HepG2 (cell line): ENCODE measurements around the gene TAF6L. TPM values are rescaled to one million over a fixed set of nuclear protein-coding genes. Genes with fewer than 3 reads are reported as not detected.

Experiments
- ESRRA ChIP-seq: sonication (generic); formaldehyde crosslinking; IDR thresholded peaks from 2 replicates; pipeline ENCODE4 v1.5.1; 2020; ENCODE audit warnings: mild to moderate bottlenecking, low read depth, missing genetic modification reagents
- HMG20A ChIP-seq: IDR thresholded peaks from 2 replicates; pipeline ENCODE4 v1.6.1; 2016; ENCODE audit warnings: borderline replicate concordance
- KLF16 ChIP-seq, 2 experiments: sonication (generic) in 1 of 2; formaldehyde crosslinking in 1 of 2; IDR thresholded peaks; 2 replicates each; pipeline versions ENCODE4 v1.6.1 to v1.8.0; 2016 to 2023; ENCODE audit warnings: missing genetic modification reagents in 2 of 2, missing compliant biosample characterization in 1 of 2
- NBN ChIP-seq: fragments of 450-650 bp; conservative IDR thresholded peaks from 2 replicates; pipeline ENCODE4 v1.6.1; 2017
- RFXANK ChIP-seq: IDR thresholded peaks from 2 replicates; pipeline ENCODE4 v1.6.1; 2016
- ZNF224 ChIP-seq: sonication (generic); formaldehyde crosslinking; IDR thresholded peaks from 2 replicates; pipeline ENCODE4 v1.5.0; 2020; ENCODE audit warnings: mild to moderate bottlenecking, missing genetic modification reagents
- ZNF232 ChIP-seq: sonication (generic); formaldehyde crosslinking; IDR thresholded peaks from 2 replicates; pipeline ENCODE4 v1.4.0; 2020; ENCODE audit warnings: missing genetic modification reagents, borderline replicate concordance
- ZNF296 ChIP-seq: sonication (generic); formaldehyde crosslinking; conservative IDR thresholded peaks from 2 replicates; pipeline ENCODE4 v1.5.0; 2020; ENCODE audit warnings: mild to moderate bottlenecking, missing genetic modification reagents
- ZNF333 ChIP-seq: sonication (generic); formaldehyde crosslinking; IDR thresholded peaks from 2 replicates; pipeline ENCODE4 v1.4.0; 2020; ENCODE audit warnings: mild to moderate bottlenecking, missing genetic modification reagents, borderline replicate concordance
- ZNF607 ChIP-seq: sonication (generic); formaldehyde crosslinking; IDR thresholded peaks from 2 replicates; pipeline ENCODE4 v1.5.1; 2020; ENCODE audit warnings: missing genetic modification reagents, mild to moderate bottlenecking, borderline replicate concordance
- ZNF616 ChIP-seq: sonication (generic); formaldehyde crosslinking; IDR thresholded peaks from 2 replicates; pipeline ENCODE4 v1.5.0; 2020; ENCODE audit warnings: low read depth, mild to moderate bottlenecking, missing genetic modification reagents
- ZNF619 ChIP-seq: sonication (generic); formaldehyde crosslinking; IDR thresholded peaks from 2 replicates; pipeline ENCODE4 v1.4.0; 2020; ENCODE audit warnings: mild to moderate bottlenecking, missing genetic modification reagents
- ZNF879 ChIP-seq: sonication (generic); formaldehyde crosslinking; IDR thresholded peaks from 2 replicates; pipeline ENCODE4 v1.8.1; 2023; ENCODE audit warnings: missing genetic modification reagents
- polyA plus RNA-seq, 8 experiments: library from polyadenylated mRNA; depleted of rRNA in 3 of 8; stranded (reverse) in 7 of 8; unstranded in 1 of 8; fragments of >200 nt; fragmentation: Illumina TruSeq in 4 of 8; extraction: Trizol in 4 of 8; gene quantifications; 2 replicates each; pipeline versions ENCODE4 v1.2.1 to v1.2.3, GENCODE V29; 2011 to 2016; ENCODE audit warnings: low read depth in 4 of 8, missing spikeins in 1 of 8, mixed read lengths in 1 of 8; ENCODE audit not compliant: insufficient read depth in 1 of 8
- total RNA-seq, 5 experiments: library from RNA; depleted of rRNA; stranded (reverse); fragments of >200 nt; fragmentation: Illumina TruSeq; extraction: Trizol; gene quantifications; 2 replicates each; pipeline ENCODE4 v1.2.3, GENCODE V29; 2016; ENCODE audit warnings: low read depth in 1 of 5
- TF ChIP-seq, protein P1 (sequence below): sonication (generic); formaldehyde crosslinking; IDR thresholded peaks from 2 replicates; pipeline ENCODE4 v1.4.0; 2020; ENCODE audit warnings: missing genetic modification reagents, mild to moderate bottlenecking, borderline replicate concordance
- TF ChIP-seq, protein P2 (sequence below): sonication (generic); formaldehyde crosslinking; IDR thresholded peaks from 2 replicates; pipeline ENCODE4 v1.9.0; 2021; ENCODE audit warnings: missing genetic modification reagents, mild to moderate bottlenecking, borderline replicate concordance
- TF ChIP-seq, protein P3 (sequence below): IDR thresholded peaks from 2 replicates; pipeline ENCODE4 v1.6.1; 2016
- TF ChIP-seq, protein P4 (sequence below): sonication (generic); formaldehyde crosslinking; IDR thresholded peaks from 2 replicates; pipeline ENCODE4 v1.8.1; 2023; ENCODE audit warnings: missing genetic modification reagents, inconsistent platforms, borderline replicate concordance
- TF ChIP-seq, protein P5 (sequence below): sonication (generic); formaldehyde crosslinking; IDR thresholded peaks from 2 replicates; pipeline ENCODE4 v1.4.0; 2020; ENCODE audit warnings: missing genetic modification reagents
- TF ChIP-seq, protein P6 (sequence below): sonication (generic); formaldehyde crosslinking; IDR thresholded peaks from 2 replicates; pipeline ENCODE4 v1.4.0; 2020; ENCODE audit warnings: mild to moderate bottlenecking, missing genetic modification reagents
- TF ChIP-seq, protein P7 (sequence below): sonication (generic); formaldehyde crosslinking; IDR thresholded peaks from 2 replicates; pipeline ENCODE4 v1.4.0; 2020; ENCODE audit warnings: mild to moderate bottlenecking, missing genetic modification reagents

TAF6L gene
- total and polyA plus RNA-seq, 2 of the 13 experiments (the other 11 are each of a cell fraction or from before 2014, with no cell fraction given), result 12.6 to 19.4 TPM

DNA sequence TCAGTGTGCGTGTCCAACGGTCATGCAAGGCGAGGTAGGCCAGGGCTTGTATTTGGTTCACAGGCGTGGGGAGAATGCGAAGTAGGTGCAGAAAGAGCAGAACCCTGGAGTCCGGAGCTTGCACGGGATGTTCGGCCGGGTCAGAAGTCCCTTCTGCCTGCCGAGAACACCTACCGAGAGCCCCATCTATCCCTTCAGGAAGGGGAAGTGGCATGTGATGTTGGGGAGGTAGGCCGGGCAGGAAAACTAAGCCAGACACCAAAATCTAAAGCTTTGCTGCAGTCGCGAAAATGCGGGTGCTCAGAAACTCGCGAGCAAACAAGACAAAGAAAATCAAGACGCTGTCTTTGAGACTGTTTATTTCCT, 435 bp upstream of the TAF6L start (continued):
- TF ChIP-seq ZNF232 (CRISPR knock-in tag), result peak; percentile 13; the same call in 1 of the 2 replicates
- no peak for TF ChIP-seq ZNF296 (CRISPR knock-in tag)
- TF ChIP-seq, protein P1, sequence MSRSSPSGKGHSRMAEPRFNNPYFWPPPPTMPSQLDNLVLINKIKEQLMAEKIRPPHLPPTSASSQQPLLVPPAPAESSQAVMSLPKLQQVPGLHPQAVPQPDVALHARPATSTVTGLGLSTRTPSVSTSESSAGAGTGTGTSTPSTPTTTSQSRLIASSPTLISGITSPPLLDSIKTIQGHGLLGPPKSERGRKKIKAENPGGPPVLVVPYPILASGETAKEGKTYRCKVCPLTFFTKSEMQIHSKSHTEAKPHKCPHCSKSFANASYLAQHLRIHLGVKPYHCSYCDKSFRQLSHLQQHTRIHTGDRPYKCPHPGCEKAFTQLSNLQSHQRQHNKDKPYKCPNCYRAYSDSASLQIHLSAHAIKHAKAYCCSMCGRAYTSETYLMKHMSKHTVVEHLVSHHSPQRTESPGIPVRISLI (CRISPR knock-in tag), result no peak
- 0 out of 4 replicates have a peak, but pooled peaks of 1 of the 2 experiments have one; percentile 2 for TF ChIP-seq KLF16 (CRISPR knock-in tag; IDR thresholded peaks at IDR 0.05)
- TF ChIP-seq, protein P2, sequence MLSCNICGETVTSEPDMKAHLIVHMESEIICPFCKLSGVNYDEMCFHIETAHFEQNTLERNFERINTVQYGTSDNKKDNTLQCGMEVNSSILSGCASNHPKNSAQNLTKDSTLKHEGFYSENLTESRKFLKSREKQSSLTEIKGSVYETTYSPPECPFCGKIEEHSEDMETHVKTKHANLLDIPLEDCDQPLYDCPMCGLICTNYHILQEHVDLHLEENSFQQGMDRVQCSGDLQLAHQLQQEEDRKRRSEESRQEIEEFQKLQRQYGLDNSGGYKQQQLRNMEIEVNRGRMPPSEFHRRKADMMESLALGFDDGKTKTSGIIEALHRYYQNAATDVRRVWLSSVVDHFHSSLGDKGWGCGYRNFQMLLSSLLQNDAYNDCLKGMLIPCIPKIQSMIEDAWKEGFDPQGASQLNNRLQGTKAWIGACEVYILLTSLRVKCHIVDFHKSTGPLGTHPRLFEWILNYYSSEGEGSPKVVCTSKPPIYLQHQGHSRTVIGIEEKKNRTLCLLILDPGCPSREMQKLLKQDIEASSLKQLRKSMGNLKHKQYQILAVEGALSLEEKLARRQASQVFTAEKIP (CRISPR knock-in tag), result no peak
- TF ChIP-seq, protein P3, sequence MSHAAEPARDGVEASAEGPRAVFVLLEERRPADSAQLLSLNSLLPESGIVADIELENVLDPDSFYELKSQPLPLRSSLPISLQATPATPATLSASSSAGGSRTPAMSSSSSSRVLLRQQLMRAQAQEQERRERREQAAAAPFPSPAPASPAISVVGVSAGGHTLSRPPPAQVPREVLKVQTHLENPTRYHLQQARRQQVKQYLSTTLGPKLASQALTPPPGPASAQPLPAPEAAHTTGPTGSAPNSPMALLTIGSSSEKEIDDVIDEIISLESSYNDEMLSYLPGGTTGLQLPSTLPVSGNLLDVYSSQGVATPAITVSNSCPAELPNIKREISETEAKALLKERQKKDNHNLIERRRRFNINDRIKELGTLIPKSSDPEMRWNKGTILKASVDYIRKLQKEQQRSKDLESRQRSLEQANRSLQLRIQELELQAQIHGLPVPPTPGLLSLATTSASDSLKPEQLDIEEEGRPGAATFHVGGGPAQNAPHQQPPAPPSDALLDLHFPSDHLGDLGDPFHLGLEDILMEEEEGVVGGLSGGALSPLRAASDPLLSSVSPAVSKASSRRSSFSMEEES (CRISPR knock-in tag), result no peak
- TF ChIP-seq RFXANK (CRISPR knock-in tag), result no peak
- no peak for TF ChIP-seq ZNF616 (CRISPR knock-in tag)
- no peak for TF ChIP-seq HMG20A (CRISPR knock-in tag)
- TF ChIP-seq ZNF224 (CRISPR knock-in tag), result 0 out of 2 replicates have a peak, but pooled peaks have one; percentile 20
- no peak for TF ChIP-seq ZNF607
- TF ChIP-seq, protein P4, sequence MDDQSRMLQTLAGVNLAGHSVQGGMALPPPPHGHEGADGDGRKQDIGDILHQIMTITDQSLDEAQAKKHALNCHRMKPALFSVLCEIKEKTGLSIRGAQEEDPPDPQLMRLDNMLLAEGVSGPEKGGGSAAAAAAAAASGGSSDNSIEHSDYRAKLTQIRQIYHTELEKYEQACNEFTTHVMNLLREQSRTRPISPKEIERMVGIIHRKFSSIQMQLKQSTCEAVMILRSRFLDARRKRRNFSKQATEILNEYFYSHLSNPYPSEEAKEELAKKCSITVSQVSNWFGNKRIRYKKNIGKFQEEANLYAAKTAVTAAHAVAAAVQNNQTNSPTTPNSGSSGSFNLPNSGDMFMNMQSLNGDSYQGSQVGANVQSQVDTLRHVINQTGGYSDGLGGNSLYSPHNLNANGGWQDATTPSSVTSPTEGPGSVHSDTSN, result no peak
- no peak for TF ChIP-seq ESRRA (CRISPR knock-in tag)
- TF ChIP-seq ZNF619 (CRISPR knock-in tag), result no peak
- TF ChIP-seq, protein P5, sequence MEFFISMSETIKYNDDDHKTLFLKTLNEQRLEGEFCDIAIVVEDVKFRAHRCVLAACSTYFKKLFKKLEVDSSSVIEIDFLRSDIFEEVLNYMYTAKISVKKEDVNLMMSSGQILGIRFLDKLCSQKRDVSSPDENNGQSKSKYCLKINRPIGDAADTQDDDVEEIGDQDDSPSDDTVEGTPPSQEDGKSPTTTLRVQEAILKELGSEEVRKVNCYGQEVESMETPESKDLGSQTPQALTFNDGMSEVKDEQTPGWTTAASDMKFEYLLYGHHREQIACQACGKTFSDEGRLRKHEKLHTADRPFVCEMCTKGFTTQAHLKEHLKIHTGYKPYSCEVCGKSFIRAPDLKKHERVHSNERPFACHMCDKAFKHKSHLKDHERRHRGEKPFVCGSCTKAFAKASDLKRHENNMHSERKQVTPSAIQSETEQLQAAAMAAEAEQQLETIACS (CRISPR knock-in tag), result no peak
- no peak for TF ChIP-seq NBN
- TF ChIP-seq ZNF333, result no peak; the same call in 1 of the 2 replicates
- TF ChIP-seq, protein P6, sequence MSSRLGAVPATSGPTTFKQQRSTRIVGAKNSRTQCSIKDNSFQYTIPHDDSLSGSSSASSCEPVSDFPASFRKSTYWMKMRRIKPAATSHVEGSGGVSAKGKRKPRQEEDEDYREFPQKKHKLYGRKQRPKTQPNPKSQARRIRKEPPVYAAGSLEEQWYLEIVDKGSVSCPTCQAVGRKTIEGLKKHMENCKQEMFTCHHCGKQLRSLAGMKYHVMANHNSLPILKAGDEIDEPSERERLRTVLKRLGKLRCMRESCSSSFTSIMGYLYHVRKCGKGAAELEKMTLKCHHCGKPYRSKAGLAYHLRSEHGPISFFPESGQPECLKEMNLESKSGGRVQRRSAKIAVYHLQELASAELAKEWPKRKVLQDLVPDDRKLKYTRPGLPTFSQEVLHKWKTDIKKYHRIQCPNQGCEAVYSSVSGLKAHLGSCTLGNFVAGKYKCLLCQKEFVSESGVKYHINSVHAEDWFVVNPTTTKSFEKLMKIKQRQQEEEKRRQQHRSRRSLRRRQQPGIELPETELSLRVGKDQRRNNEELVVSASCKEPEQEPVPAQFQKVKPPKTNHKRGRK (CRISPR knock-in tag), result no peak
- TF ChIP-seq, protein P7, sequence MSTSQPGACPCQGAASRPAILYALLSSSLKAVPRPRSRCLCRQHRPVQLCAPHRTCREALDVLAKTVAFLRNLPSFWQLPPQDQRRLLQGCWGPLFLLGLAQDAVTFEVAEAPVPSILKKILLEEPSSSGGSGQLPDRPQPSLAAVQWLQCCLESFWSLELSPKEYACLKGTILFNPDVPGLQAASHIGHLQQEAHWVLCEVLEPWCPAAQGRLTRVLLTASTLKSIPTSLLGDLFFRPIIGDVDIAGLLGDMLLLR, result peak; percentile 41; the same call in 1 of the 2 replicates
- no peak for TF ChIP-seq ZNF879 (CRISPR knock-in tag)
